HEK293 (cell line): ENCODE data around the gene DNAJB2.

ENCODE experiments used
- GLI2 ChIP-seq: fragments of 450-650 bp; formaldehyde crosslinking; IDR thresholded peaks from 2 replicates; pipeline ENCODE4; 2017; ENCODE audit warnings: missing biosample characterization, missing genetic modification characterization, low read depth, borderline replicate concordance
- KLF16 ChIP-seq: fragments of 450-650 bp; formaldehyde crosslinking; IDR thresholded peaks from 2 replicates; pipeline ENCODE4 v1.5.1; 2017; ENCODE audit warnings: missing biosample characterization, missing genetic modification characterization
- OVOL3 ChIP-seq: fragments of 450-650 bp; formaldehyde crosslinking; IDR thresholded peaks from 2 replicates; pipeline ENCODE4 v1.5.1; 2016; ENCODE audit warnings: missing biosample characterization, missing genetic modification characterization
- SP3 ChIP-seq: fragments of 450-650 bp; formaldehyde crosslinking; IDR thresholded peaks from 2 replicates; pipeline ENCODE4 v1.5.1; 2016; ENCODE audit warnings: missing biosample characterization, missing genetic modification characterization
- ZBTB20 ChIP-seq: fragments of 450-650 bp; formaldehyde crosslinking; IDR thresholded peaks from 2 replicates; pipeline ENCODE4 v1.5.1; 2016; ENCODE audit warnings: missing biosample characterization, missing genetic modification characterization
- ZBTB21 ChIP-seq: fragments of 450-650 bp; formaldehyde crosslinking; IDR thresholded peaks from 2 replicates; pipeline ENCODE4 v1.5.1; 2017; ENCODE audit warnings: missing biosample characterization, missing genetic modification characterization
- ZBTB7A ChIP-seq: fragments of 450-650 bp; formaldehyde crosslinking; IDR thresholded peaks from 2 replicates; pipeline ENCODE4 v1.5.1; 2016; ENCODE audit warnings: low read depth, missing biosample characterization, missing genetic modification characterization
- ZEB2 ChIP-seq: fragments of 450-650 bp; formaldehyde crosslinking; IDR thresholded peaks from 2 replicates; pipeline ENCODE4 v1.5.1; 2016; ENCODE audit warnings: missing biosample characterization, missing genetic modification characterization
- ZNF138 ChIP-seq: fragments of 450-650 bp; formaldehyde crosslinking; IDR thresholded peaks from 2 replicates; pipeline ENCODE4 v1.5.1; 2016; ENCODE audit warnings: missing biosample characterization, missing genetic modification characterization, borderline replicate concordance
- ZNF155 ChIP-seq: fragments of 450-650 bp; formaldehyde crosslinking; IDR thresholded peaks from 2 replicates; pipeline ENCODE4 v1.5.1; 2016; ENCODE audit warnings: missing biosample characterization, missing genetic modification characterization
- ZNF174 ChIP-seq: fragments of 450-650 bp; formaldehyde crosslinking; IDR thresholded peaks from 2 replicates; pipeline ENCODE4 v1.5.0; 2017; ENCODE audit warnings: missing biosample characterization, mild to moderate bottlenecking, missing genetic modification characterization
- ZNF2 ChIP-seq: fragments of 450-650 bp; formaldehyde crosslinking; IDR thresholded peaks from 2 replicates; pipeline ENCODE4 v1.5.1; 2016; ENCODE audit warnings: missing biosample characterization, missing genetic modification characterization
- ZNF221 ChIP-seq: fragments of 450-650 bp; formaldehyde crosslinking; IDR thresholded peaks from 2 replicates; pipeline ENCODE4 v1.5.1; 2017; ENCODE audit warnings: missing biosample characterization, missing genetic modification characterization, borderline replicate concordance
- ZNF302 ChIP-seq: fragments of 450-650 bp; formaldehyde crosslinking; IDR thresholded peaks from 2 replicates; pipeline ENCODE4 v1.5.1; 2016; ENCODE audit warnings: missing biosample characterization, missing genetic modification characterization, low read depth
- ZNF366 ChIP-seq: fragments of 450-650 bp; formaldehyde crosslinking; conservative IDR thresholded peaks from 2 replicates; pipeline ENCODE4 v1.5.1; 2016; ENCODE audit warnings: missing biosample characterization, missing genetic modification characterization
- ZNF394 ChIP-seq: fragments of 450-650 bp; formaldehyde crosslinking; IDR thresholded peaks from 2 replicates; pipeline ENCODE4 v1.5.1; 2016; ENCODE audit warnings: missing biosample characterization, missing genetic modification characterization, mild to moderate bottlenecking, moderate library complexity, borderline replicate concordance
- ZNF529 ChIP-seq: fragments of 450-650 bp; formaldehyde crosslinking; IDR thresholded peaks from 2 replicates; pipeline ENCODE4 v1.5.1; 2017; ENCODE audit warnings: missing genetic modification characterization, missing biosample characterization; ENCODE audit not compliant: insufficient replicate concordance
- ZNF600 ChIP-seq: fragments of 450-650 bp; formaldehyde crosslinking; IDR thresholded peaks from 2 replicates; pipeline ENCODE4 v1.5.1; 2016; ENCODE audit warnings: missing biosample characterization, missing genetic modification characterization
- ZNF664 ChIP-seq: fragments of 450-650 bp; formaldehyde crosslinking; IDR thresholded peaks from 2 replicates; pipeline ENCODE4 v1.5.1; 2016; ENCODE audit warnings: missing biosample characterization, missing genetic modification characterization
- ZNF707 ChIP-seq: fragments of 450-650 bp; formaldehyde crosslinking; IDR thresholded peaks from 2 replicates; pipeline ENCODE4 v1.5.1; 2016; ENCODE audit warnings: missing biosample characterization, missing genetic modification characterization
- TF ChIP-seq, protein P1 (sequence below): fragments of 450-650 bp; formaldehyde crosslinking; IDR thresholded peaks from 2 replicates; pipeline ENCODE4 v1.5.1; 2016; ENCODE audit warnings: missing biosample characterization, missing genetic modification characterization
- TF ChIP-seq, protein P2 (sequence below): fragments of 450-650 bp; formaldehyde crosslinking; IDR thresholded peaks from 2 replicates; pipeline ENCODE4; 2016; ENCODE audit warnings: missing biosample characterization, missing genetic modification characterization
- TF ChIP-seq, protein P3 (sequence below): fragments of 450-650 bp; formaldehyde crosslinking; IDR thresholded peaks from 2 replicates; pipeline ENCODE4 v1.5.1; 2016; ENCODE audit warnings: missing biosample characterization, missing genetic modification characterization, low read depth
- TF ChIP-seq, protein P4 (sequence below): fragments of 450-650 bp; formaldehyde crosslinking; IDR thresholded peaks from 2 replicates; pipeline ENCODE4 v1.5.1; 2017; ENCODE audit warnings: missing biosample characterization, missing genetic modification characterization
- TF ChIP-seq, protein P5 (sequence below): fragments of 450-650 bp; formaldehyde crosslinking; IDR thresholded peaks from 2 replicates; pipeline ENCODE4 v1.5.1; 2017; ENCODE audit warnings: missing biosample characterization, missing genetic modification characterization
- TF ChIP-seq, protein P6 (sequence below): fragments of 450-650 bp; formaldehyde crosslinking; IDR thresholded peaks from 2 replicates; pipeline ENCODE4 v1.5.1; 2017; ENCODE audit warnings: missing biosample characterization, mild to moderate bottlenecking, missing genetic modification characterization, moderate library complexity

Gene DNAJB2

DNA sequence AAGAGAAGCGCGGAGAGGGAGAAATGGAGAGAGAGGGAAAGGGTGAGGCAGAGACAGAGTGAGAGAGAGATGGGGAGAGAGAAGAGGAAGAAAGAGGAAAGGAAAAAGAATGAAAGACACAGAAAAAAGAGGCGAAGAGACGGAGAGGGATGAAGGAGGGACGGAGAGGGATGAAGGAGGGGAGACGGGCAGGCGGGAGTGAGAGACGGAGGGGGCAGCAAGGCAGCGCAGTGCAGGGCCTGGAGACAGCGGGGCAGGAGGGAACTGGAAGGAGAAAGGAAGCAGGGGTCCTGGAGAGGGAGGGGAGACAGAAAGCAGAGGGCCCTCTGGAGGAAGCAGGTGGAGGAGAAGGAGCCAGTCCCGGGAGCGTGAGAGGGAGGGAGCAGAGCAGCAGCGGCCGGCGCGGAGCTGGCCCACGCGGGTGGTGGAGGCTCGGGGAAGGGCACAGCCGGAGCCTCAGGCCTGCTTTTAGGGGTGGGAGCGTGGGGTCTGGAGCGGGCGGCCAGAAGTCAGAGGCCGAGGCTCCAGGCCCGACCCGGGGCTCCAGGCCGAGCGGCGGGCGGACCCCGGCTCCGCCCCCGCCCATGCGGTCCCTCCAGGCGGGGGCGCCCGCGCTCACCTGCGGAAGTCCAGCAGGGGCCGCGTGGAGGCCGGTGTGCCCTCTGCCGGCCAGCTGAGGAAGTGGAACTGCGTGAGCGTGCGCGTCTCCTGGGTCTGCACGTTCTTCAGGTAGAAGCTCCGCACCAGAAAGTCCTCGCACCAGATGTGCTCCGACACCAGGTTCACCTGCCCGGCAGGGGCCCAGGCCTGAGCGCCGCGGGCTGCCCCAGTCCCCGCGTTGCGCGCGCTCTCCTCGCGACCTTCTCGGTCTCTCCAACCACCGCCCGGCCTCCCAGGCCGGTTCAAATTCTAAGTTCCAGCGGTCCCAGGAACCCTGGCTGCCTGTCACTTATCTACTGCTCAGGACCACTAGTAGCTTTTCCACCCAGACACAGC, 15.5 kb downstream of the DNAJB2 start (continued):
- TF ChIP-seq, protein P1, sequence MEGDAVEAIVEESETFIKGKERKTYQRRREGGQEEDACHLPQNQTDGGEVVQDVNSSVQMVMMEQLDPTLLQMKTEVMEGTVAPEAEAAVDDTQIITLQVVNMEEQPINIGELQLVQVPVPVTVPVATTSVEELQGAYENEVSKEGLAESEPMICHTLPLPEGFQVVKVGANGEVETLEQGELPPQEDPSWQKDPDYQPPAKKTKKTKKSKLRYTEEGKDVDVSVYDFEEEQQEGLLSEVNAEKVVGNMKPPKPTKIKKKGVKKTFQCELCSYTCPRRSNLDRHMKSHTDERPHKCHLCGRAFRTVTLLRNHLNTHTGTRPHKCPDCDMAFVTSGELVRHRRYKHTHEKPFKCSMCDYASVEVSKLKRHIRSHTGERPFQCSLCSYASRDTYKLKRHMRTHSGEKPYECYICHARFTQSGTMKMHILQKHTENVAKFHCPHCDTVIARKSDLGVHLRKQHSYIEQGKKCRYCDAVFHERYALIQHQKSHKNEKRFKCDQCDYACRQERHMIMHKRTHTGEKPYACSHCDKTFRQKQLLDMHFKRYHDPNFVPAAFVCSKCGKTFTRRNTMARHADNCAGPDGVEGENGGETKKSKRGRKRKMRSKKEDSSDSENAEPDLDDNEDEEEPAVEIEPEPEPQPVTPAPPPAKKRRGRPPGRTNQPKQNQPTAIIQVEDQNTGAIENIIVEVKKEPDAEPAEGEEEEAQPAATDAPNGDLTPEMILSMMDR (tag by site-specific recombination), result peak; percentile 88
- TF ChIP-seq OVOL3 (tag by site-specific recombination) (no peak), KLF16 (tag by site-specific recombination) (0 out of 2 replicates have a peak, but pooled peaks have one; percentile 59), ZNF664 (tag by site-specific recombination) (no peak), ZNF221 (tag by site-specific recombination) (no peak), ZBTB21 (tag by site-specific recombination) (no peak), ZEB2 (tag by site-specific recombination) (0 out of 2 replicates have a peak, but pooled peaks have one; percentile 37), ZBTB20 (tag by site-specific recombination) (peak; percentile 73; the same call in 1 of the 2 replicates), ZNF394 (tag by site-specific recombination) (no peak), GLI2 (no peak), ZNF138 (tag by site-specific recombination) (no peak), ZNF174 (tag by site-specific recombination) (no peak), ZNF600 (tag by site-specific recombination) (peak; percentile 76; the same call in 1 of the 2 replicates), SP3 (peak; percentile 38), ZNF302 (no peak), ZNF707 (tag by site-specific recombination) (no peak), ZNF529 (tag by site-specific recombination) (no peak), ZBTB7A (tag by site-specific recombination) (0 out of 2 replicates have a peak, but pooled peaks have one; percentile 6), ZNF155 (tag by site-specific recombination) (no peak), ZNF366 (tag by site-specific recombination) (peak; percentile 98), ZNF2 (tag by site-specific recombination) (peak; percentile 18; the same call in 1 of the 2 replicates)
- TF ChIP-seq, protein P2, sequence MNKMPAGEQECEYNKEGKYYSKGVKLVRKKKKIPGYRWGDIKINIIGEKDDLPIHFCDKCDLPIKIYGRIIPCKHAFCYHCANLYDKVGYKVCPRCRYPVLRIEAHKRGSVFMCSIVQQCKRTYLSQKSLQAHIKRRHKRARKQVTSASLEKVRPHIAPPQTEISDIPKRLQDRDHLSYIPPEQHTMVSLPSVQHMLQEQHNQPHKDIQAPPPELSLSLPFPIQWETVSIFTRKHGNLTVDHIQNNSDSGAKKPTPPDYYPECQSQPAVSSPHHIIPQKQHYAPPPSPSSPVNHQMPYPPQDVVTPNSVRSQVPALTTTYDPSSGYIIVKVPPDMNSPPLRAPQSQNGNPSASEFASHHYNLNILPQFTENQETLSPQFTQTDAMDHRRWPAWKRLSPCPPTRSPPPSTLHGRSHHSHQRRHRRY, result no peak
- TF ChIP-seq, protein P3, sequence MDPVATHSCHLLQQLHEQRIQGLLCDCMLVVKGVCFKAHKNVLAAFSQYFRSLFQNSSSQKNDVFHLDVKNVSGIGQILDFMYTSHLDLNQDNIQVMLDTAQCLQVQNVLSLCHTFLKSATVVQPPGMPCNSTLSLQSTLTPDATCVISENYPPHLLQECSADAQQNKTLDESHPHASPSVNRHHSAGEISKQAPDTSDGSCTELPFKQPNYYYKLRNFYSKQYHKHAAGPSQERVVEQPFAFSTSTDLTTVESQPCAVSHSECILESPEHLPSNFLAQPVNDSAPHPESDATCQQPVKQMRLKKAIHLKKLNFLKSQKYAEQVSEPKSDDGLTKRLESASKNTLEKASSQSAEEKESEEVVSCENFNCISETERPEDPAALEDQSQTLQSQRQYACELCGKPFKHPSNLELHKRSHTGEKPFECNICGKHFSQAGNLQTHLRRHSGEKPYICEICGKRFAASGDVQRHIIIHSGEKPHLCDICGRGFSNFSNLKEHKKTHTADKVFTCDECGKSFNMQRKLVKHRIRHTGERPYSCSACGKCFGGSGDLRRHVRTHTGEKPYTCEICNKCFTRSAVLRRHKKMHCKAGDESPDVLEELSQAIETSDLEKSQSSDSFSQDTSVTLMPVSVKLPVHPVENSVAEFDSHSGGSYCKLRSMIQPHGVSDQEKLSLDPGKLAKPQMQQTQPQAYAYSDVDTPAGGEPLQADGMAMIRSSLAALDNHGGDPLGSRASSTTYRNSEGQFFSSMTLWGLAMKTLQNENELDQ, result no peak
- TF ChIP-seq, protein P4, sequence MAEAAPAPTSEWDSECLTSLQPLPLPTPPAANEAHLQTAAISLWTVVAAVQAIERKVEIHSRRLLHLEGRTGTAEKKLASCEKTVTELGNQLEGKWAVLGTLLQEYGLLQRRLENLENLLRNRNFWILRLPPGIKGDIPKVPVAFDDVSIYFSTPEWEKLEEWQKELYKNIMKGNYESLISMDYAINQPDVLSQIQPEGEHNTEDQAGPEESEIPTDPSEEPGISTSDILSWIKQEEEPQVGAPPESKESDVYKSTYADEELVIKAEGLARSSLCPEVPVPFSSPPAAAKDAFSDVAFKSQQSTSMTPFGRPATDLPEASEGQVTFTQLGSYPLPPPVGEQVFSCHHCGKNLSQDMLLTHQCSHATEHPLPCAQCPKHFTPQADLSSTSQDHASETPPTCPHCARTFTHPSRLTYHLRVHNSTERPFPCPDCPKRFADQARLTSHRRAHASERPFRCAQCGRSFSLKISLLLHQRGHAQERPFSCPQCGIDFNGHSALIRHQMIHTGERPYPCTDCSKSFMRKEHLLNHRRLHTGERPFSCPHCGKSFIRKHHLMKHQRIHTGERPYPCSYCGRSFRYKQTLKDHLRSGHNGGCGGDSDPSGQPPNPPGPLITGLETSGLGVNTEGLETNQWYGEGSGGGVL, result peak; percentile 53; the same call in 1 of the 2 replicates
- TF ChIP-seq, protein P5, sequence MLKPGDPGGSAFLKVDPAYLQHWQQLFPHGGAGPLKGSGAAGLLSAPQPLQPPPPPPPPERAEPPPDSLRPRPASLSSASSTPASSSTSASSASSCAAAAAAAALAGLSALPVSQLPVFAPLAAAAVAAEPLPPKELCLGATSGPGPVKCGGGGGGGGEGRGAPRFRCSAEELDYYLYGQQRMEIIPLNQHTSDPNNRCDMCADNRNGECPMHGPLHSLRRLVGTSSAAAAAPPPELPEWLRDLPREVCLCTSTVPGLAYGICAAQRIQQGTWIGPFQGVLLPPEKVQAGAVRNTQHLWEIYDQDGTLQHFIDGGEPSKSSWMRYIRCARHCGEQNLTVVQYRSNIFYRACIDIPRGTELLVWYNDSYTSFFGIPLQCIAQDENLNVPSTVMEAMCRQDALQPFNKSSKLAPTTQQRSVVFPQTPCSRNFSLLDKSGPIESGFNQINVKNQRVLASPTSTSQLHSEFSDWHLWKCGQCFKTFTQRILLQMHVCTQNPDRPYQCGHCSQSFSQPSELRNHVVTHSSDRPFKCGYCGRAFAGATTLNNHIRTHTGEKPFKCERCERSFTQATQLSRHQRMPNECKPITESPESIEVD (tag by site-specific recombination), result no peak
- TF ChIP-seq, protein P6, sequence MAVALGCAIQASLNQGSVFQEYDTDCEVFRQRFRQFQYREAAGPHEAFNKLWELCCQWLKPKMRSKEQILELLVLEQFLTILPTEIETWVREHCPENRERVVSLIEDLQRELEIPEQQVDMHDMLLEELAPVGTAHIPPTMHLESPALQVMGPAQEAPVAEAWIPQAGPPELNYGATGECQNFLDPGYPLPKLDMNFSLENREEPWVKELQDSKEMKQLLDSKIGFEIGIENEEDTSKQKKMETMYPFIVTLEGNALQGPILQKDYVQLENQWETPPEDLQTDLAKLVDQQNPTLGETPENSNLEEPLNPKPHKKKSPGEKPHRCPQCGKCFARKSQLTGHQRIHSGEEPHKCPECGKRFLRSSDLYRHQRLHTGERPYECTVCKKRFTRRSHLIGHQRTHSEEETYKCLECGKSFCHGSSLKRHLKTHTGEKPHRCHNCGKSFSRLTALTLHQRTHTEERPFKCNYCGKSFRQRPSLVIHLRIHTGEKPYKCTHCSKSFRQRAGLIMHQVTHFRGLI (tag by site-specific recombination), result no peak
